ENCODE data around the gene RAB25. TPM values are rescaled to one million over a fixed set of nuclear protein-coding genes. Genes with fewer than 3 reads are reported as not detected.
"Not testable (repeated sequence)": the region's sequence is repeated elsewhere in the genome, so short reads cannot be mapped to it uniquely, and the experiment has no call there.

RAB25 gene
- polyA plus RNA-seq, 1 experiment: not detected

DNA sequence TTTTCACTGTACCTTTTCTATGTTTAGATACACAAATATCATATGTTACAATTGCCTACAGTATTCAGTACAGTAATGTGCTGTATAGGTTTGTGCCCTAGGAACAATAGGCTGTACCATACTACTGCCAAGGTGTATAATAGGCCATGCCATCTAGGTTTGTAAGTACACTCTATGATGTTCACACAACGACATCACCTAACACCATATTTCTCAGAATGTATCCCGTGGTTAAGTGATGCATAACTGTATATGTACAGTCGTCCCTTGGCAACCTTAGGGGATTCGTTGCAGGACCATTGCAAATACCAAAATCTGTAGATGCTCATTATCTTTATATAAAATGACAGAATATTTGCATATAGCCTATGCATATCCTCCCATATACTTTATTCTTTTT lies 34.4 kb upstream of the RAB25 start:
- TF ChIP-seq, protein P1, sequence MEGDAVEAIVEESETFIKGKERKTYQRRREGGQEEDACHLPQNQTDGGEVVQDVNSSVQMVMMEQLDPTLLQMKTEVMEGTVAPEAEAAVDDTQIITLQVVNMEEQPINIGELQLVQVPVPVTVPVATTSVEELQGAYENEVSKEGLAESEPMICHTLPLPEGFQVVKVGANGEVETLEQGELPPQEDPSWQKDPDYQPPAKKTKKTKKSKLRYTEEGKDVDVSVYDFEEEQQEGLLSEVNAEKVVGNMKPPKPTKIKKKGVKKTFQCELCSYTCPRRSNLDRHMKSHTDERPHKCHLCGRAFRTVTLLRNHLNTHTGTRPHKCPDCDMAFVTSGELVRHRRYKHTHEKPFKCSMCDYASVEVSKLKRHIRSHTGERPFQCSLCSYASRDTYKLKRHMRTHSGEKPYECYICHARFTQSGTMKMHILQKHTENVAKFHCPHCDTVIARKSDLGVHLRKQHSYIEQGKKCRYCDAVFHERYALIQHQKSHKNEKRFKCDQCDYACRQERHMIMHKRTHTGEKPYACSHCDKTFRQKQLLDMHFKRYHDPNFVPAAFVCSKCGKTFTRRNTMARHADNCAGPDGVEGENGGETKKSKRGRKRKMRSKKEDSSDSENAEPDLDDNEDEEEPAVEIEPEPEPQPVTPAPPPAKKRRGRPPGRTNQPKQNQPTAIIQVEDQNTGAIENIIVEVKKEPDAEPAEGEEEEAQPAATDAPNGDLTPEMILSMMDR (IDR thresholded peaks at IDR 0.05; ENCODE audit: insufficient read depth, low read depth, low read length): no peak
- no peak for DNase-seq (ENCODE audit: low read depth)
- Histone ChIP-seq H3K4me3 (ENCODE audit: low read depth, low read length) (no peak overlapping the region), H3K36me3 (ENCODE audit: control insufficient read depth, insufficient read depth, low read length) (no peaks in the 10 kb centered on the region), H3K27me3 (ENCODE audit: control insufficient read depth, insufficient read depth, low read length) (no peaks in the 10 kb centered on the region; the same call in 1 of the 2 replicates)
- ChIA-PET POLR2A (no interaction called here), CTCF (interaction anchor here (1.0 to 2.6 kb wide), 4 partner anchors 14 to 40 kb away, joined by 3 to 14 read pairs (median 5); no protein-coding TSS in a partner anchor)

DNA sequence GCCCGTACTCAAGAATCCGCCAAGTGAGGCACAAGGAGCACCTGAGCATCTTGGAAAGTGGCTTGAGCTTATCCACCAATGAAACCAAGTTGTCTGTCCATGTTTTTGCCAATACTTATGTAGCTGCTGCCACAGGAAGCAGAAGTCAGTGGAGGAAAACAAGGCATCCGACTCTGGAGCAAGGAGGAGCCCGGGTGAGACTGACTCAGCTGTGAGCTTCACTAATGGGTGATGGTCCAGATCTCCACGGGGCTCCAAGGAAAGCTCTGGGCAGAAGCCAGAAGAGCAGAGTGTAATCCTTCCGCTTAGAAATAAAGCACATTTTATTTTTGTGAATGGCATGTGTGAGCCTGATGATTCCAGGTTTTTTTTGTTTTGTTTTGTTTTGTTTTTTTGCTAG lies 27.9 kb upstream of the RAB25 start:
- Histone ChIP-seq H3K27me3 (ENCODE audit: control insufficient read depth, insufficient read depth, low read length) (no peaks in the 10 kb centered on the region), H3K36me3 (ENCODE audit: control insufficient read depth, insufficient read depth, low read length) (no peaks in the 10 kb centered on the region), H3K4me3 (ENCODE audit: low read depth, low read length) (no peak overlapping the region)
- TF ChIP-seq, protein P1 (IDR thresholded peaks at IDR 0.05; ENCODE audit: insufficient read depth, low read depth, low read length): no peak
- CTCF ChIA-PET: interaction anchor here (0.8 kb wide), 1 partner anchor 8 kb away, joined by 3 read pairs; no protein-coding TSS in a partner anchor
- POLR2A ChIA-PET: no interaction called here
- DNase-seq (ENCODE audit: low read depth): no peak

DNA sequence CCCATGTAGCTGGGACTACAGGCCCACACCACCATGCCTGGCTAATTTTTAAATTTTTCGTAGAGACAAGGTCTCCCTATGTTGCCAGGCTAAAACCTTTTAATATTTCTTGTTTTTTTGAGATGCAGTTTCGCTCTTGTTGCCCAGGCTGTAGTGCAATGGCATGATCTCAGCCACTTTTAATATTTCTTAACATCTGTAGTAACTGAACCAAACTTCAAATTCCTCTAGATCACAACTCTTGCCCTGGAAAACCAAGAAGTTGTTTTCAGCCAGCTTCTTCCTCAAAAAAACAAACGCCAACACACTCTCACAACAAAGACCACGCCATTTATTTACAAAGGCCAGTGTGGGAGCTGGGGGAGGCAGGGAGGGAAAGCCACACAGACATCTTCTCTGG lies 26.0 kb upstream of the RAB25 start:
- H3K27me3 ChIP-seq (ENCODE audit: control insufficient read depth, insufficient read depth, low read length); POLR2A ChIA-PET; CTCF ChIA-PET; H3K4me3 ChIP-seq (ENCODE audit: low read depth, low read length); DNase-seq (ENCODE audit: low read depth); H3K36me3 ChIP-seq (ENCODE audit: control insufficient read depth, insufficient read depth, low read length): not testable (repeated sequence)

DNA sequence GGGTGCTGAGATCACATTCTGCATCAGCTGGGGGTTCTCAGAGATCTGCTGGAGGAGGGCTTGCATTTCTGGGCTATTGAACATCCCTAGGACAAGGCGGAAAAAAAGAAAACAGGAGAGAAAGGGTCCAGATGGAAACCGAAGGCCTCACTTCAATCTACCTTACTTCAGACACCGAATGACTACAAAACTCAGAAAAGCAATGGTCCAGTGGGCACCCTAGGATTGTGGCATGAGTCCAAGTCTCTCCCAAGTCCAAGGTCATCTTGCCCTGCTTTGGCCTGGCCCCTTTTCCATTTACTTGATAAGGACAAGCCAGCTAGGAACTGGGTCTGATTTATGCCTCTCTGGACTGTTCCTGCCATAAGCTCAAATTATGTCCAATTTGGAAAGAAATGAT lies 18.1 kb upstream of the RAB25 start:
- H3K4me3 ChIP-seq (ENCODE audit: low read depth, low read length): no peak overlapping the region
- CTCF ChIA-PET: interaction anchor here (0.8 to 2.4 kb wide), 4 partner anchors 9 to 17 kb away, joined by 3 to 6 read pairs (median 4); no protein-coding TSS in a partner anchor
- H3K27me3 ChIP-seq (ENCODE audit: control insufficient read depth, insufficient read depth, low read length): no peaks in the 10 kb centered on the region
- POLR2A ChIA-PET: no interaction called here
- peaks cover 9% of the 10 kb centered on the region; the same call in 1 of the 2 replicates for H3K36me3 ChIP-seq (ENCODE audit: control insufficient read depth, insufficient read depth, low read length)
- TF ChIP-seq, protein P1 (IDR thresholded peaks at IDR 0.05; ENCODE audit: insufficient read depth, low read depth, low read length): no peak
- no peak for DNase-seq (ENCODE audit: low read depth)

DNA sequence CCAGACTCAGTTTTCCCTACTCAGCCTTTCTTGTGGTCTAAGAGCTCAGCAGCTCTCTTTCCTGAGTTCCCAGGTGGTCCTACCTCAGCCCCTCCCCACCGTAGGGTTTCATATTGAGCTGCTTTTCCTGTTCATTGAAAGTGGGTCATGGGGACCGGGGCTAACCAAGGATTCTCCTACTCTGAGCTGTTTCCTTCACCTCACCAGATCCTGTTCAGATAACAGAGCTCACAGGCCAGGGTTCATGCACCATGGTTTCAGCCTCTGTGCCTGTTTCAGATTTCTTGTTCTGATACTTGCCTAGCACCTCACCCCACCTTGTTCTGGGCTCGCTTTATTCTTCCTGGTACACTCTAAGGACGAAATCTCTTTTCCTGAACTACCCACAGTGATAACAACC lies 15.9 kb upstream of the RAB25 start:
- Histone ChIP-seq H3K27me3 (ENCODE audit: control insufficient read depth, insufficient read depth, low read length) (no peaks in the 10 kb centered on the region), H3K36me3 (ENCODE audit: control insufficient read depth, insufficient read depth, low read length) (peaks cover 12% of the 10 kb centered on the region), H3K4me3 (ENCODE audit: low read depth, low read length) (no peak overlapping the region)
- DNase-seq (ENCODE audit: low read depth): no peak
- TF ChIP-seq, protein P1 (IDR thresholded peaks at IDR 0.05; ENCODE audit: insufficient read depth, low read depth, low read length): no peak
- ChIA-PET POLR2A (no interaction called here), CTCF (no interaction called here)

DNA sequence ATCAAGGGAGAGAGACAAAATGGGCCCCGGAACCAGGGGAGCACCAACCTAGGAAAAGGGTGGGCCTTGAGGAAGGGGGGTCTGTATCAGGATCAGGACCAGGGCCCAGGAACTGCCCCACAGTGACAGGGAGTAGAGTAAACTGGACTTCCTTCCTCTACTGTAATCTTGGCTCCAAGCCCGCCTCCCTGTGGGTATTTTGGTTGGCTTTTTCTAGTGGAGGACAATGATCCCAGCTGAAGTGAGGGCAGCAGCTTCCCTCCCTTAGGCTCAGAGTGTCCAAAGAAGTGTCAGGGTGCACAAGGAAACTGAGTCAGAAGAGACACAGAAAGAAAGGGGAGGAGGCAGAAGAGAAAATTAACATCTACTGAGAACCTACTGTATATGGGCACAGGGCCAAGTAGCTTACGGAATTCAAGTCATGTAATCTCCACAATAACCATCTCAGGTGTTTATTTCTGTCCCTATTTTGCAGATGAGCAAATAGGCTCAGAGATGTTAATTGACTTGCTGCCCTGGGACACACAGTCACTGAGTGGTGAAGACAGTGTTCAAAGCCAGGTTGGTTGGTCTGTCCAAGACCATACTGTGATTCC lies 12.2 kb upstream of the RAB25 start:
- Histone ChIP-seq H3K36me3 (ENCODE audit: control insufficient read depth, insufficient read depth, low read length) (peaks cover 6% of the 10 kb centered on the region), H3K27me3 (ENCODE audit: control insufficient read depth, insufficient read depth, low read length) (no peaks in the 10 kb centered on the region), H3K4me3 (ENCODE audit: low read depth, low read length) (no peak overlapping the region)
- TF ChIP-seq, protein P1 (IDR thresholded peaks at IDR 0.05; ENCODE audit: insufficient read depth, low read depth, low read length): no peak
- no peak for DNase-seq (ENCODE audit: low read depth)
- ChIA-PET POLR2A (no interaction called here), CTCF (interaction anchor here (0.9 to 2.2 kb wide), 4 partner anchors 8 to 59 kb away, joined by 3 to 6 read pairs (median 4); no protein-coding TSS in a partner anchor)
